Measurements from ENCODE around the gene CACNA1C. TPM values are rescaled to one million over a fixed set of nuclear protein-coding genes. Genes with fewer than 3 reads are reported as not detected.

The CACNA1C gene
- total RNA-seq, 1 experiment from 2014 or later, result 3.7 TPM

DNA sequence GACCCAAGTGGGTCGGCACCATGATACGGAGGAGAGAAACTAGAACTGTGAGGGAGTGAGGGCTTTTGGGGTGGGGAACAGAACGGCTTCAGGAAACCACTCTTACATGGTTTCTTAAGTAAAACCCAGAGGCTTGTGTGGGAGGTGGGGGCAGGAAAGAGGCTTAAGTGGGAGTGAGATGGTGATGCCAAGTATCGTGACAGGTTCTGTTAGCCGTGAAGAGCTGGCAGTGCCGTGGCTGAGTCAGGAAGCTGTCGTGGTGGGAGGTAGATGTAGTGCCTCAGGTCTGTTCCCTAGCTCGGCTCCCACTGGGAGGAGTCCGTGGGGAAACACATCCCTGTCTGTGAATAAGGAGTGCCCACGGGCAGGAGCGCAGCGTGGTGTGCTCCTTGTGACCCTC lies 556.2 kb downstream of the CACNA1C start:
- intact Hi-C loops (cut with micrococcal nuclease; ENCODE audit: unreplicated experiment), result no loop called here
- H3K9me3 ChIP-seq (ENCODE audit: low read depth, low read length, poor library complexity, severe bottlenecking), result no peaks in the 10 kb centered on the region
- BruUV-seq (replicated peaks), result no TSS peak
- no peak for TF ChIP-seq EZH2 (IDR thresholded peaks at IDR 0.05; ENCODE audit: borderline replicate concordance, low read depth, low read length, poor library complexity, severe bottlenecking)
- no peak for TF ChIP-seq CTCF (conservative IDR thresholded peaks at IDR 0.05; ENCODE audit: low read depth, low read length)
- POLR2A ChIA-PET (ENCODE audit: low non-redundant PET), result no interaction called here
- H3K27ac ChIP-seq (ENCODE audit: low read depth, low read length, poor library complexity, severe bottlenecking), result no peak overlapping the region
- DNase-seq (ENCODE audit: low spot score), result no peak
- H3K27me3 ChIP-seq (replicated peaks; ENCODE audit: insufficient read depth, low read depth, low read length, poor library complexity), result no peaks in the 10 kb centered on the region
- H3K36me3 ChIP-seq (ENCODE audit: insufficient read depth, low read length, poor library complexity, severe bottlenecking), result no peaks in the 10 kb centered on the region
- no peaks in the 10 kb centered on the region for H3K4me1 ChIP-seq (ENCODE audit: insufficient read depth, low read length, poor library complexity, severe bottlenecking)
- CTCF ChIA-PET, result no interaction called here
- no peak overlapping the region for H3K4me3 ChIP-seq (ENCODE audit: low read depth, low read length, poor library complexity, severe bottlenecking)

DNA sequence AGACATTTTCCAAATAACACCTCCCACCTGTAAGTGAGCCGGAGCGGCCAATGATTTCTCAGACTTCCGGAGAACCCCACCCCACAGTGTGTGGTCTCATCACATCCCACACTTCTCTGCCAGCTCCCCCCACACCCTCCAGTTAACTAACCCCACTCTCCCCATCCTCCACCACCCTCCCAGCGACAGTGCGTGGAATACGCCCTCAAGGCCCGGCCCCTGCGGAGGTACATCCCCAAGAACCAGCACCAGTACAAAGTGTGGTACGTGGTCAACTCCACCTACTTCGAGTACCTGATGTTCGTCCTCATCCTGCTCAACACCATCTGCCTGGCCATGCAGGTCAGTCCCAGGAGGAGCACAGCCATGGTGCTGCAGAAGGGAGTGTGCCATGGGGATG lies 557.6 kb downstream of the CACNA1C start:
- ChIA-PET CTCF (no interaction called here), POLR2A (ENCODE audit: low non-redundant PET) (no interaction called here)
- H3K9me3 ChIP-seq (ENCODE audit: low read depth, low read length, poor library complexity, severe bottlenecking), result no peaks in the 10 kb centered on the region
- no TSS peak for BruUV-seq (replicated peaks)
- H3K4me1 ChIP-seq (ENCODE audit: insufficient read depth, low read length, poor library complexity, severe bottlenecking), result no peaks in the 10 kb centered on the region
- DNase-seq (ENCODE audit: low spot score), result no peak
- no peak overlapping the region for H3K4me3 ChIP-seq (ENCODE audit: low read depth, low read length, poor library complexity, severe bottlenecking)
- no peaks in the 10 kb centered on the region for H3K36me3 ChIP-seq (ENCODE audit: insufficient read depth, low read length, poor library complexity, severe bottlenecking)
- no peaks in the 10 kb centered on the region for H3K27me3 ChIP-seq (replicated peaks; ENCODE audit: insufficient read depth, low read depth, low read length, poor library complexity)
- H3K27ac ChIP-seq (ENCODE audit: low read depth, low read length, poor library complexity, severe bottlenecking), result no peak overlapping the region
- TF ChIP-seq CTCF (conservative IDR thresholded peaks at IDR 0.05; ENCODE audit: low read depth, low read length) (no peak), EZH2 (IDR thresholded peaks at IDR 0.05; ENCODE audit: borderline replicate concordance, low read depth, low read length, poor library complexity, severe bottlenecking) (no peak)
- intact Hi-C loops (cut with micrococcal nuclease; ENCODE audit: unreplicated experiment), result no loop called here

DNA sequence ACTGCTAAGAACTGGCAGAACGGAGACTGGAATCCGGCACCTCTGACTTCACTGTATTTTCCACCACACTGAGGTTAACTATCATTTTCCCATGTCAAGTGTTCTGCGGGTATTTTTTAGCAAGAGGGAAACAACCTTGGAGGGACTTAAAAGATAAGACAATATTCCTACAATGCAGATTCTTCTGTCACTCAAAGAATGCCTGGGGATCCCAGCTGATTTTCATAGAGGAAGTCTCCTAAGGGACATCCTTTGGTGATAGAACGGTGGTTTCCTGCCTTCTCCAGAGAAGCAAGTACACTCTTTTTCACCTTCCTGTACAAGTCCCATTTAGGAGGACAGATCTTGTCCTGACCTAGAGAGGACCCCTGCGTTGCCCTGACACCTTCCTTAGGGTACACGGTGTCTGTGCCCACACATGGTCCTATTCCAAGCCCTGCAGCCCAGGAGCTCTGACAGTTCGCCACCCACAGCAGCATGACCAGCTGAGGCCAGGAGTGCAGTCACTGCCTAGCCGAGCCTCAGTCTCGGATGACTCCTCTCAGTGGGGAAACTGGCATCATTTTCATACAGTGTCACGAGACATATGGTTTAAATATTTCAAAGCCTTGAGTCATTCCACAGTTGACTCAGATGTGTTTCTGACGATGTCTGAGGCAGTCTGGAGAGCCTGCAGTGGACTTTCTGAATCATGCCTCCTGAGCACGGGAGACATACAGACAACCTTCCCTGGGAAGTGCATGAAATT lies 560.7 kb downstream of the CACNA1C start:
- Histone ChIP-seq H3K27me3 (replicated peaks; ENCODE audit: insufficient read depth, low read depth, low read length, poor library complexity) (no peaks in the 10 kb centered on the region), H3K9me3 (ENCODE audit: low read depth, low read length, poor library complexity, severe bottlenecking) (no peaks in the 10 kb centered on the region), H3K27ac (ENCODE audit: low read depth, low read length, poor library complexity, severe bottlenecking) (no peak overlapping the region), H3K4me1 (ENCODE audit: insufficient read depth, low read length, poor library complexity, severe bottlenecking) (no peaks in the 10 kb centered on the region), H3K36me3 (ENCODE audit: insufficient read depth, low read length, poor library complexity, severe bottlenecking) (no peaks in the 10 kb centered on the region), H3K4me3 (ENCODE audit: low read depth, low read length, poor library complexity, severe bottlenecking) (no peak overlapping the region)
- POLR2A ChIA-PET (ENCODE audit: low non-redundant PET), result no interaction called here
- CTCF ChIA-PET, result no interaction called here
- TF ChIP-seq EZH2 (IDR thresholded peaks at IDR 0.05; ENCODE audit: borderline replicate concordance, low read depth, low read length, poor library complexity, severe bottlenecking) (no peak), CTCF (conservative IDR thresholded peaks at IDR 0.05; ENCODE audit: low read depth, low read length) (no peak)
- intact Hi-C loops (cut with micrococcal nuclease; ENCODE audit: unreplicated experiment), result no loop called here
- peak; percentile 66 for DNase-seq (ENCODE audit: low spot score)
- BruUV-seq (replicated peaks), result no TSS peak

Measured in A673 (cell line).